ENCODE data around the gene NRF1.

DNA sequence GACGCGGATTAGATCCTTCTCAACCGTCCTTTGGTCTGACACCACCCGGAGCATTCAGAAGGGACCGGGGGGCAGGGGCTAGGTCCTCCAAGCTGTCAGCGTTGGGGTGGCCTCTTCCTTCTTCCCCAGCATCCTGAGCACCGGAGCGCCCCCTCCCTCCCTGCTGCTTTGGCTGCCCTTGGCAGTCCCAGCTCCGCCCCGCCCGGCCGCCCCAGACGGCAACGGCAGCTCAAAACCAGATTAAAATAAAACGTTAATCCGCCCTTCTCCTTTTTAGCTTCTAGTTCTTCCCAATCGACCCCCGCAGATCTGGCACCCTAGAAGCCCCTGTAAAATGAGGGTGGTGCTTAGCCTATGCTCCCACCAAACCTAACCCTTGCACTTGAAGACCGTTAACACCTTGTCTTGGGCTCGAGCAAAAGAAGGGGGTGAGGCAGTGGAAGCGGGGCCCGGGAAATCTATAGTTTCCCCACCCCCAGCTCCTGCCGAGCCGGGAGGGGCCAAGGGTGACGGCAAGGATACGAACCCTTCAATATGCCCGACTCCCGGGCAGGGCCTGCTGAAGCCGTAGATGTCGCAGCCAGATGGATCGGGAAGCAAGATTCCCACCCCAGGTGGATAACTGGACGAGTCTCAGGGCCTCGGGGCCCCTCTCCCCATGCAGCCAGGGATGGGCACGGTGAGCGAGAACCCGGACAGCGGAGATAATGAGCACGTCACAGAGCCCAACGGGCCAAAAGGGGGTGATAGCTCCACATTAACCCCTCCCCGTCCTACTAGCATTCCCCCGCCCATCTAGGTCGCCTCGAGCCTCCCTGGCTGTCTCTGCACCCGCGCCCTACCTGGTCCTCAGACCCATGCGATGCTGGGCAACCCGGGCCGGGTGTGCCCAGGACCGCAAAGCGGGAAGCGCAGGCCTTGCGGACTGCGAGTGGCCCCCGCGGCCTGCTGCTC is 169.7 kb downstream of the NRF1 start:
- TF ChIP-seq, protein P1, sequence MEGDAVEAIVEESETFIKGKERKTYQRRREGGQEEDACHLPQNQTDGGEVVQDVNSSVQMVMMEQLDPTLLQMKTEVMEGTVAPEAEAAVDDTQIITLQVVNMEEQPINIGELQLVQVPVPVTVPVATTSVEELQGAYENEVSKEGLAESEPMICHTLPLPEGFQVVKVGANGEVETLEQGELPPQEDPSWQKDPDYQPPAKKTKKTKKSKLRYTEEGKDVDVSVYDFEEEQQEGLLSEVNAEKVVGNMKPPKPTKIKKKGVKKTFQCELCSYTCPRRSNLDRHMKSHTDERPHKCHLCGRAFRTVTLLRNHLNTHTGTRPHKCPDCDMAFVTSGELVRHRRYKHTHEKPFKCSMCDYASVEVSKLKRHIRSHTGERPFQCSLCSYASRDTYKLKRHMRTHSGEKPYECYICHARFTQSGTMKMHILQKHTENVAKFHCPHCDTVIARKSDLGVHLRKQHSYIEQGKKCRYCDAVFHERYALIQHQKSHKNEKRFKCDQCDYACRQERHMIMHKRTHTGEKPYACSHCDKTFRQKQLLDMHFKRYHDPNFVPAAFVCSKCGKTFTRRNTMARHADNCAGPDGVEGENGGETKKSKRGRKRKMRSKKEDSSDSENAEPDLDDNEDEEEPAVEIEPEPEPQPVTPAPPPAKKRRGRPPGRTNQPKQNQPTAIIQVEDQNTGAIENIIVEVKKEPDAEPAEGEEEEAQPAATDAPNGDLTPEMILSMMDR (conservative IDR thresholded peaks at IDR 0.05) = no peak
- TF ChIP-seq EZH2 (IDR thresholded peaks at IDR 0.05; ENCODE audit: low read depth) = no peak

Measured in PC-9 (cell line).